H1 (cell line): ENCODE data around the gene DCN. TPM values are rescaled to one million over a fixed set of nuclear protein-coding genes. Genes with fewer than 3 reads are reported as not detected.

Experiments
- ATF2 ChIP-seq: IDR thresholded peaks from 2 replicates; pipeline ENCODE4 v1.6.1; 2012; ENCODE audit warnings: low read length, inconsistent platforms
- BACH1 ChIP-seq: IDR thresholded peaks from 2 replicates; pipeline ENCODE4 v1.6.1; 2012; ENCODE audit warnings: low read length, improper control_type of control experiment
- CHD1 ChIP-seq: IDR thresholded peaks from 2 replicates; pipeline ENCODE4 v1.6.1; 2012; ENCODE audit warnings: low read depth, low read length, improper control_type of control experiment
- CHD7 ChIP-seq: fragments of 300-600 bp; sonication (generic); IDR thresholded peaks from 2 replicates; pipeline ENCODE4 v1.7.1; 2012; ENCODE audit warnings: low read length, moderate library complexity, mild to moderate bottlenecking, inconsistent platforms; ENCODE audit not compliant: insufficient replicate concordance
- EGR1 ChIP-seq: IDR thresholded peaks from 2 replicates; pipeline ENCODE4 v1.6.1; 2011; ENCODE audit warnings: low read depth, low read length, borderline replicate concordance
- KDM5A ChIP-seq: fragments of 200-600 bp; IDR thresholded peaks from 2 replicates; pipeline ENCODE4 v1.7.1; 2012; ENCODE audit warnings: mild to moderate bottlenecking, low read length, inconsistent platforms, mixed read lengths
- NANOG ChIP-seq: IDR thresholded peaks from 2 replicates; pipeline ENCODE4 v1.6.1; 2011; ENCODE audit warnings: low read length, low read depth, mild to moderate bottlenecking, inconsistent platforms; ENCODE audit not compliant: insufficient read depth, poor library complexity, severe bottlenecking
- NRF1 ChIP-seq: IDR thresholded peaks from 2 replicates; pipeline ENCODE4 v1.6.1; 2011; ENCODE audit warnings: mild to moderate bottlenecking, low read depth, low read length, improper control_type of control experiment
- POLR2A ChIP-seq, 2 experiments: IDR thresholded peaks; 1 replicate in 1 of 2; 2 replicates in 1 of 2; pipeline ENCODE4 v1.6.1; 2011; ENCODE audit warnings: low read depth in 2 of 2, low read length in 2 of 2, mild to moderate bottlenecking in 2 of 2; ENCODE audit errors: control extremely low read depth in 1 of 2
- POLR2AphosphoS5 ChIP-seq: IDR thresholded peaks from 2 replicates; pipeline ENCODE4 v1.6.1; 2011; ENCODE audit warnings: low read depth, low read length
- TAF1 ChIP-seq: IDR thresholded peaks from 2 replicates; pipeline ENCODE4 v1.6.1; 2011; ENCODE audit warnings: mild to moderate bottlenecking, low read depth, low read length
- TEAD4 ChIP-seq: IDR thresholded peaks from 2 replicates; pipeline ENCODE4 v1.6.1; 2012; ENCODE audit warnings: low read depth, low read length, inconsistent platforms, mixed read lengths
- polyA plus RNA-seq, 7 experiments: library from polyadenylated mRNA; depleted of rRNA in 3 of 7; stranded (reverse) in 5 of 7; unstranded in 2 of 7; fragments of >200 nt in 5 of 7; fragments of 200-250 nt in 2 of 7; gene quantifications; 1 replicate in 5 of 7; 2 replicates in 1 of 7; 4 replicates in 1 of 7; pipeline versions ENCODE4 v1.2.1 to v1.2.3, GENCODE V29; 2011 to 2013; ENCODE audit warnings: missing spikeins in 2 of 7, mixed read lengths in 2 of 7
- total RNA-seq: library from RNA; stranded (reverse); fragmentation: NEBNext Ultra II Directional; extraction: Animal tissue kit (Norgen Biotek cat#: 25700); gene quantifications from 2 replicates; pipeline ENCODE4 v1.2.1, GENCODE V29; 2021

Gene DCN
- total and polyA plus RNA-seq, 2 of the 8 experiments (the other 6 are each of a cell fraction or from before 2014, with no cell fraction given) = not detected

GRCh38 chr12:91196436-91196835 lies 13.8 kb upstream of the DCN start (continued):
- TF ChIP-seq CHD7 (no peak), TAF1 (no peak), KDM5A (no peak), POLR2AphosphoS5 (no peak), EGR1 (no peak), BACH1 (no peak), CHD1 (no peak), TEAD4 (no peak), NRF1 (no peak), POLR2A (IDR thresholded peaks at IDR 0.05; ENCODE audit: control extremely low read depth in 1 of 2, low read depth in 2 of 2, low read length in 2 of 2) (no peak), ATF2 (no peak), NANOG (no peak)
